GM23338 (cell line): ENCODE measurements around the gene SNCA. TPM values are rescaled to one million over a fixed set of nuclear protein-coding genes. Genes with fewer than 3 reads are reported as not detected.

Experiments
- ATAC-seq: fragments of 200-7000 bp; cut with Tn5 transposase; 3 replicates; pipeline ENCODE4 v1.9.1; 2020
- DNase-seq: peaks from one replicate; pipeline ENCODE4 v3.0.0-alpha.2; 2015; ENCODE audit warnings: low spot score
- H2AFZ ChIP-seq: fragments of 200-600 bp; sonication (generic); 2 replicates; pipeline ENCODE4 v1.8.0; 2016; ENCODE audit warnings: antibody characterized with exemption, mild to moderate bottlenecking, moderate library complexity
- H3F3A ChIP-seq: fragments of 200-600 bp; sonication (generic); replicated peaks from 2 replicates; pipeline ENCODE4 v1.8.0; 2017; ENCODE audit warnings: antibody characterized with exemption, mixed run types, low read depth
- H3K27ac ChIP-seq: fragments of 200-600 bp; sonication (generic); 2 replicates; pipeline ENCODE4 v1.6.1; 2016; ENCODE audit warnings: low read depth
- H3K27me3 ChIP-seq: fragments of 200-600 bp; sonication (generic); 2 replicates; pipeline ENCODE4 v1.8.0; 2016; ENCODE audit warnings: mild to moderate bottlenecking, mixed run types, moderate library complexity; ENCODE audit not compliant: insufficient read depth
- H3K36me3 ChIP-seq: fragments of 200-600 bp; sonication (generic); 2 replicates; pipeline ENCODE4 v1.8.0; 2016; ENCODE audit warnings: mild to moderate bottlenecking; ENCODE audit not compliant: insufficient read depth
- H3K4me1 ChIP-seq: fragments of 200-600 bp; sonication (generic); 2 replicates; pipeline ENCODE4 v1.8.0; 2016; ENCODE audit warnings: mild to moderate bottlenecking, moderate library complexity; ENCODE audit not compliant: insufficient read depth
- H3K4me2 ChIP-seq: fragments of 200-600 bp; sonication (generic); 2 replicates; pipeline ENCODE4 v1.7.1; 2017; ENCODE audit warnings: mixed run types
- H3K4me3 ChIP-seq: fragments of 200-600 bp; sonication (generic); 2 replicates; pipeline ENCODE4 v1.6.1; 2016; ENCODE audit warnings: mixed run types
- H3K79me2 ChIP-seq: fragments of 200-600 bp; sonication (generic); replicated peaks from 2 replicates; pipeline ENCODE4 v1.8.0; 2017; ENCODE audit warnings: mild to moderate bottlenecking; ENCODE audit not compliant: insufficient read depth
- H3K9me2 ChIP-seq: fragments of 200-600 bp; sonication (generic); 2 replicates; pipeline ENCODE4 v1.8.0; 2017; ENCODE audit not compliant: insufficient read depth
- H4K20me1 ChIP-seq: fragments of 200-600 bp; sonication (generic); replicated peaks from 2 replicates; pipeline ENCODE4 v1.8.0; 2017; ENCODE audit warnings: mild to moderate bottlenecking; ENCODE audit not compliant: insufficient read depth
- H3K27ac Mint-ChIP-seq: 2 replicates; pipeline ENCODE4 v1.8.0; 2020; ENCODE audit warnings: inconsistent platforms, mild to moderate bottlenecking, moderate library complexity, mixed read lengths
- H3K27me3 Mint-ChIP-seq: 3 replicates; pipeline ENCODE4 v1.8.0; 2022; ENCODE audit warnings: low read depth, mild to moderate bottlenecking, moderate library complexity, mixed read lengths, inconsistent platforms; ENCODE audit not compliant: insufficient read depth, poor library complexity
- H3K36me3 Mint-ChIP-seq: 3 replicates; pipeline ENCODE4 v1.8.0; 2021; ENCODE audit warnings: low read depth, mild to moderate bottlenecking, inconsistent platforms, moderate library complexity, mixed read lengths
- H3K4me1 Mint-ChIP-seq: 3 replicates; pipeline ENCODE4 v1.8.0; 2020; ENCODE audit warnings: mild to moderate bottlenecking, inconsistent platforms, mixed read lengths
- H3K4me3 Mint-ChIP-seq: 3 replicates; pipeline ENCODE4 v1.8.0; 2021; ENCODE audit warnings: moderate library complexity, mild to moderate bottlenecking, inconsistent platforms, mixed read lengths
- H3K9me3 Mint-ChIP-seq: 3 replicates; pipeline ENCODE4 v1.8.0; 2020; ENCODE audit warnings: moderate library complexity, mild to moderate bottlenecking, inconsistent platforms, mixed read lengths
- CREB1 ChIP-seq: fragments of 250-450 bp; sonication (Bioruptor Pico); IDR thresholded peaks from 2 replicates; pipeline ENCODE4 v1.5.0; 2020; ENCODE audit warnings: low read depth, mild to moderate bottlenecking, moderate library complexity
- CTCF ChIP-seq, 2 experiments: fragments of 200-600 bp in 1 of 2; sonication (generic) in 1 of 2; conservative IDR thresholded peaks; 2 replicates each; pipeline versions ENCODE4 v1.5.1 to v1.6.1; 2016 to 2017; ENCODE audit warnings: antibody characterized with exemption in 2 of 2, low read depth in 2 of 2, mild to moderate bottlenecking in 2 of 2, moderate library complexity in 1 of 2
- ETS1 ChIP-seq: IDR thresholded peaks from 2 replicates; pipeline ENCODE4 v1.6.1; 2016; ENCODE audit warnings: antibody characterized with exemption
- EZH2 ChIP-seq: fragments of 200-600 bp; sonication (generic); IDR thresholded peaks from one replicate; pipeline ENCODE4 v1.8.0; 2017; ENCODE audit warnings: antibody characterized with exemption, mild to moderate bottlenecking, low read depth; ENCODE audit not compliant: unreplicated experiment
- EZH2phosphoT487 ChIP-seq: fragments of 200-600 bp; sonication (generic); IDR thresholded peaks from one replicate; pipeline ENCODE4 v1.8.1; 2018; ENCODE audit warnings: antibody characterized with exemption; ENCODE audit not compliant: unreplicated experiment
- JUNB ChIP-seq: IDR thresholded peaks from one replicate; pipeline ENCODE4 v1.6.1; 2016; ENCODE audit warnings: antibody characterized with exemption; ENCODE audit not compliant: unreplicated experiment
- NANOG ChIP-seq: IDR thresholded peaks from 2 replicates; pipeline ENCODE4 v1.6.1; 2016; ENCODE audit warnings: antibody characterized with exemption, borderline replicate concordance
- POLR2AphosphoS5 ChIP-seq: IDR thresholded peaks from 2 replicates; pipeline ENCODE4 v1.6.1; 2016; ENCODE audit warnings: antibody characterized with exemption, low read depth
- REST ChIP-seq: IDR thresholded peaks from one replicate; pipeline ENCODE4 v1.6.1; 2018; ENCODE audit warnings: antibody characterized with exemption; ENCODE audit not compliant: unreplicated experiment
- STAT1 ChIP-seq: IDR thresholded peaks from one replicate; pipeline ENCODE4 v1.6.1; 2016; ENCODE audit warnings: antibody characterized with exemption; ENCODE audit not compliant: unreplicated experiment
- ZNF114 ChIP-seq: fragments of 250-450 bp; sonication (Bioruptor Pico); IDR thresholded peaks from 2 replicates; pipeline ENCODE4 v1.5.0; 2020; ENCODE audit warnings: mild to moderate bottlenecking, moderate library complexity
- ZNF331 ChIP-seq: fragments of 250-450 bp; sonication (Bioruptor Pico); IDR thresholded peaks from 2 replicates; pipeline ENCODE4 v1.5.0; 2020; ENCODE audit warnings: low read depth, mild to moderate bottlenecking, moderate library complexity
- ZNF462 ChIP-seq: fragments of 250-450 bp; sonication (Bioruptor Pico); IDR thresholded peaks from 2 replicates; pipeline ENCODE4 v1.5.0; 2020; ENCODE audit warnings: mild to moderate bottlenecking, moderate library complexity
- polyA plus RNA-seq: library from polyadenylated mRNA; unstranded; fragments of >200 nt; fragmentation: Nextera tagmentation; extraction: Ambion mirVana; gene quantifications from 2 replicates; pipeline ENCODE4 v1.2.1, GENCODE V29; 2016
- total RNA-seq: library from RNA; depleted of rRNA; stranded (reverse); fragments of >200 nt; shearing (Covaris generic); gene quantifications from 2 replicates; pipeline ENCODE4 v1.2.3, GENCODE V29; 2014

The SNCA gene
- total and polyA plus RNA-seq, 2 experiments from 2014 or later, result 15.6 to 31.1 TPM

- no peaks in the 10 kb centered on the region for H3K27me3 Mint-ChIP-seq
- DNase-seq, result no peak
- H3K36me3 ChIP-seq, result no peaks in the 10 kb centered on the region
- H3K4me3 Mint-ChIP-seq, result no peak overlapping the region
- H3K79me2 ChIP-seq, result no peaks in the 10 kb centered on the region
- H3K4me2 ChIP-seq, result no peak overlapping the region
- peaks cover 13% of the 10 kb centered on the region for H3K4me1 Mint-ChIP-seq
- no peak overlapping the region for H3K27ac Mint-ChIP-seq
- H3F3A ChIP-seq, result no peaks in the 10 kb centered on the region
- H2AFZ ChIP-seq, result no peak overlapping the region
- no peak overlapping the region for H3K4me3 ChIP-seq
- TF ChIP-seq ZNF462 (CRISPR knock-in tag), result no peak
- no peak for TF ChIP-seq CTCF (conservative IDR thresholded peaks at IDR 0.05; ENCODE audit: low read depth in 2 of 2)
- no peak for TF ChIP-seq JUNB
- no peak for TF ChIP-seq POLR2AphosphoS5
- no peak for TF ChIP-seq ZNF331 (CRISPR knock-in tag)
- TF ChIP-seq ZNF114, result no peak
- no peak for TF ChIP-seq EZH2
- no peak for TF ChIP-seq CREB1 (CRISPR knock-in tag)
- TF ChIP-seq ETS1, result no peak
- TF ChIP-seq STAT1, result no peak
- TF ChIP-seq REST, result no peak
- no peak for TF ChIP-seq EZH2phosphoT487
- TF ChIP-seq NANOG, result no peak
- ATAC-seq, result no peak
- no peaks in the 10 kb centered on the region for H3K36me3 Mint-ChIP-seq
- peaks cover 12% of the 10 kb centered on the region for H3K4me1 ChIP-seq
- no peak overlapping the region for H3K27ac ChIP-seq
- H4K20me1 ChIP-seq, result no peaks in the 10 kb centered on the region
- H3K9me2 ChIP-seq, result no peaks in the 10 kb centered on the region
- H3K9me3 Mint-ChIP-seq, result no peaks in the 10 kb centered on the region
- H3K27me3 ChIP-seq, result no peaks in the 10 kb centered on the region
Measured at GRCh38 chr4:89707467-89707866, 129.5 kb downstream of the SNCA start.
